HK-2 (cell line): ENCODE results near the gene PPP1CC.

Experiments used
- DNase-seq: peaks from one replicate; pipeline ENCODE4 v3.0.0-alpha.2; 2018; ENCODE audit not compliant: unreplicated experiment

Gene PPP1CC

GRCh38 chr12:110687396-110688169, 55.1 kb downstream of the PPP1CC start:
- DNase-seq, result no peak

GRCh38 chr12:110686294-110686903, 56.3 kb downstream of the PPP1CC start:
- DNase-seq, result no peak

- no peak for DNase-seq
Observed at GRCh38 chr12:110684312-110684836, 58.3 kb downstream of the PPP1CC start.

- no peak for DNase-seq
Observed at GRCh38 chr12:110683888-110684287, 58.8 kb downstream of the PPP1CC start.

GRCh38 chr12:110680032-110680431, 62.7 kb downstream of the PPP1CC start:
- no peak for DNase-seq

GRCh38 chr12:110679201-110679600, 63.5 kb downstream of the PPP1CC start:
- no peak for DNase-seq

GRCh38 chr12:110677982-110678381, 64.7 kb downstream of the PPP1CC start:
- no peak for DNase-seq

- no peak for DNase-seq
Observed at GRCh38 chr12:110677206-110677911, 65.3 kb downstream of the PPP1CC start.

- DNase-seq, result no peak
Observed at GRCh38 chr12:110676171-110676570, 66.5 kb downstream of the PPP1CC start.

- DNase-seq, result no peak
Observed at GRCh38 chr12:110670161-110670701, 72.5 kb downstream of the PPP1CC start.
